ENCODE data around the gene USP9X. TPM values are rescaled to one million over a fixed set of nuclear protein-coding genes. Genes with fewer than 3 reads are reported as not detected.
A peak's percentile ranks its signal among the peaks of the same experiment; 100 is the strongest.
"Not testable (repeated sequence)": the region's sequence is repeated elsewhere in the genome, so short reads cannot be mapped to it uniquely, and the experiment has no call there.

The USP9X gene
- total RNA-seq, 1 donor from 2014 or later, result 60.0 TPM

DNA sequence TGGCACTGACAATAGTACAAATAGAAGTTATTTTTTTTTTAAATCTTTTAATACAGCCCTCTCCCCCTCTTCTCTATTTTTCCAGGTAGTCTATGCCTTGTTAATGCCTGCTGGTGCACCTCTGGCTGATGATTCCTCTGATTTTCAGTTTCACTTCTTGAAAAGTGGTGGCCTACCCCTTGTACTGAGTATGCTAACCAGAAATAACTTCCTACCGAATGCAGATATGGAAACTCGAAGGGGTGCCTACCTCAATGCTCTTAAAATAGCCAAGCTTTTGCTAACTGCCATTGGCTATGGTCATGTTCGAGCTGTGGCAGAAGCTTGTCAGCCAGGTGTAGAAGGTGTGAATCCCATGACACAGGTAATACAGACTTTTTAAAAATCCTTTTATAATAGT is 99.1 kb downstream of the USP9X start:
- DNase-seq (ENCODE audit: low read depth, low spot score), result no peak
- H3K4me1 Mint-ChIP-seq, result peaks cover 4% of the 10 kb centered on the region
- TF ChIP-seq, protein P1, sequence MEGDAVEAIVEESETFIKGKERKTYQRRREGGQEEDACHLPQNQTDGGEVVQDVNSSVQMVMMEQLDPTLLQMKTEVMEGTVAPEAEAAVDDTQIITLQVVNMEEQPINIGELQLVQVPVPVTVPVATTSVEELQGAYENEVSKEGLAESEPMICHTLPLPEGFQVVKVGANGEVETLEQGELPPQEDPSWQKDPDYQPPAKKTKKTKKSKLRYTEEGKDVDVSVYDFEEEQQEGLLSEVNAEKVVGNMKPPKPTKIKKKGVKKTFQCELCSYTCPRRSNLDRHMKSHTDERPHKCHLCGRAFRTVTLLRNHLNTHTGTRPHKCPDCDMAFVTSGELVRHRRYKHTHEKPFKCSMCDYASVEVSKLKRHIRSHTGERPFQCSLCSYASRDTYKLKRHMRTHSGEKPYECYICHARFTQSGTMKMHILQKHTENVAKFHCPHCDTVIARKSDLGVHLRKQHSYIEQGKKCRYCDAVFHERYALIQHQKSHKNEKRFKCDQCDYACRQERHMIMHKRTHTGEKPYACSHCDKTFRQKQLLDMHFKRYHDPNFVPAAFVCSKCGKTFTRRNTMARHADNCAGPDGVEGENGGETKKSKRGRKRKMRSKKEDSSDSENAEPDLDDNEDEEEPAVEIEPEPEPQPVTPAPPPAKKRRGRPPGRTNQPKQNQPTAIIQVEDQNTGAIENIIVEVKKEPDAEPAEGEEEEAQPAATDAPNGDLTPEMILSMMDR (conservative IDR thresholded peaks at IDR 0.05), result no peak
- peaks cover 5% of the 10 kb centered on the region for H3K36me3 Mint-ChIP-seq (ENCODE audit: low read depth)
- peaks cover 3% of the 10 kb centered on the region for H3K9me3 Mint-ChIP-seq
- no peaks in the 10 kb centered on the region for H3K27me3 Mint-ChIP-seq (ENCODE audit: low read depth)
- no peak overlapping the region for H3K27ac Mint-ChIP-seq (ENCODE audit: unreplicated experiment)
- H3K4me3 Mint-ChIP-seq, result no peak overlapping the region

DNA sequence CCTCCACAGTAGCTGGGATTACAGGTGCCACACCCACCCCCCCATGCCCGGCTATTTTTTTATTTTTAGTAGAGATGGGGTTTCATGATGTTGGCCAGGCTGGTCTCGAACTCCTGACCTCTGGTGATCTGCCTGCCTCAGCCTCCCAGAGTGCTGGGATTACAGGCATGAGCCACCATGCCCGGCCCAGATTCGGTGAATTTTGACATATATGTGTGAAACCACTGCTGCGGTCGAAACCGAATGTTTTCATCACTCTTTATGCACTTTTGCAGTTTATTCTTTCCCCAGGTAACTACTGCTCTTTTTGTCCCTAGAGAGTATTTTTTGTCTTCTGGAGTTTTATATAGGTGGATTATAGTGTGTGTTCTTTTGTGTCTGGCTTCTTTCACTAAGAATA is 101.7 kb downstream of the USP9X start:
- DNase-seq (ENCODE audit: low read depth, low spot score); H3K4me1 Mint-ChIP-seq; H3K9me3 Mint-ChIP-seq; H3K4me3 Mint-ChIP-seq; H3K36me3 Mint-ChIP-seq (ENCODE audit: low read depth); H3K27me3 Mint-ChIP-seq (ENCODE audit: low read depth); H3K27ac Mint-ChIP-seq (ENCODE audit: unreplicated experiment): not testable (repeated sequence)

DNA sequence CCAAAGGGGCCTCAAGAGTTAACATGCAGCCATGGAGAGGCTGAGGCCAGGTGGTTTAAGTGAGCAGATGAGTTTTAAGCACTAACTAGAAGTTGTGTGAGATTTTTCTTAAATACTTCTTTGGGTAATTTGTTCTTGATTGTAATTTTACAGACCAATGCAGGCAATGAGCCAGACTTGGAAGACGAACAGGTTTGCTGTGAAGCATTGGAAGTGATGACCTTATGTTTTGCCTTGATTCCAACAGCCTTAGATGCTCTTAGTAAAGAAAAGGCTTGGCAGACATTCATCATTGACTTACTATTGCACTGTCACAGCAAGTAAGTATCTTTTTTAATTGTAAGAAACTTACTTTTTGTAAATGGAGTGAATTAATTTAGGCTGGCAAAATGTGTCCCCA is 103.9 kb downstream of the USP9X start:
- Mint-ChIP-seq H3K27me3 (ENCODE audit: low read depth) (no peaks in the 10 kb centered on the region), H3K27ac (ENCODE audit: unreplicated experiment) (no peak overlapping the region), H3K4me3 (no peak overlapping the region), H3K36me3 (ENCODE audit: low read depth) (peaks cover 13% of the 10 kb centered on the region), H3K9me3 (peaks cover 3% of the 10 kb centered on the region), H3K4me1 (no peaks in the 10 kb centered on the region)
- no peak for DNase-seq (ENCODE audit: low read depth, low spot score)
- TF ChIP-seq, protein P1 (conservative IDR thresholded peaks at IDR 0.05), result no peak

DNA sequence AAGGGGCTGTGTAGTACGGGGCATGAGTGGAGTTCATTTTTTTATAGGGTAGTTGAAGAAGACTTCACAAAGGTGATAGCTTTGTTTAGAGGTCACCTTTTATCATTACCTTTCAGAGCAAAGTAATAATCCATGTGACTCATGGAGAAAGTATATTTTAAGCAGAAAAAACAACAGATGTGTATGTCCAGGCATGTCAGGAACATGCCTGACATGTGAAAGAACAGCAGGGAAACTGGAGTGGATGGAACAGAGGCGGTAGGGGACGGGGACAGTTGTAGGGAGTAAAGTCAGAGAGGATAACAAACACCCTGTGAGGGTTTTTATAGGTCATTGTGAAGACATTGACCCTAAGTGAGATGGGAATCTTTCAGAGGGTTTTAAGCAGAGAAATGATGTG is 107.6 kb downstream of the USP9X start:
- Mint-ChIP-seq H3K27ac (ENCODE audit: unreplicated experiment) (peak overlapping the region; percentile 93), H3K36me3 (ENCODE audit: low read depth) (peaks cover 17% of the 10 kb centered on the region), H3K4me1 (no peaks in the 10 kb centered on the region), H3K27me3 (ENCODE audit: low read depth) (no peaks in the 10 kb centered on the region), H3K9me3 (peaks cover 4% of the 10 kb centered on the region), H3K4me3 (no peak overlapping the region)
- TF ChIP-seq, protein P1 (conservative IDR thresholded peaks at IDR 0.05), result no peak
- DNase-seq (ENCODE audit: low read depth, low spot score), result no peak

DNA sequence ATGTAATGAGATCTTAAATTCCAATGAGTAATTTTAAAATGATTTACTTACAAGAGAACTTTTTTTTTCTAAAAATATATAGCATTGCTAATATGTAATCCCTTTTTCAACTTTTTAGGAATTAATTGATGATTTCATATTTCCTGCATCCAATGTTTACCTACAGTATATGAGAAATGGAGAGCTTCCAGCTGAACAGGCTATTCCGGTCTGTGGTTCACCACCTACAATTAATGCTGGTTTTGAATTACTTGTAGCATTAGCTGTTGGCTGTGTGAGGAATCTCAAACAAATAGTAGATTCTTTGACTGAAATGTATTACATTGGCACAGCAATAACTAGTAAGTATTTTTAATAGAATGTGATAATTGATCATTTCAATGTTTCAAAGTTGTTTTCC is 113.2 kb downstream of the USP9X start:
- H3K27me3 Mint-ChIP-seq (ENCODE audit: low read depth), result no peaks in the 10 kb centered on the region
- TF ChIP-seq, protein P1 (conservative IDR thresholded peaks at IDR 0.05), result no peak
- H3K9me3 Mint-ChIP-seq, result peaks cover 4% of the 10 kb centered on the region
- DNase-seq (ENCODE audit: low read depth, low spot score), result no peak
- no peak overlapping the region for H3K27ac Mint-ChIP-seq (ENCODE audit: unreplicated experiment)
- H3K36me3 Mint-ChIP-seq (ENCODE audit: low read depth), result peaks cover 19% of the 10 kb centered on the region
- H3K4me1 Mint-ChIP-seq, result no peaks in the 10 kb centered on the region
- H3K4me3 Mint-ChIP-seq, result no peak overlapping the region

DNA sequence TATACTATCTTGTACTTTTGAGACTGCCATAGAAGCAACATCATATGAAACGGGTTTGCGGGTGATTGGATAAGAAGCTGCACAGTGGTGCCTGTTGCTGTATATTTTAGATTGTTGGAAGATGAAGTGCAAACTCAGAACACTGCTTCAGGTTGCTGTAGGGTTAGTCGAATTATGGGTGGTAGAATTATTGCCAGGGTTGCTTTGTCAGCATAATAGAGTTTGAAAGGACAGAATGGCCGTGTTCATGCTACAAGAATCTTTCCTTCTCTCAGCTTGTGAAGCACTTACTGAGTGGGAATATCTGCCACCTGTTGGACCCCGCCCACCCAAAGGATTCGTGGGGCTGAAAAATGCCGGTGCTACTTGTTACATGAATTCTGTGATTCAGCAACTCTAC is 115.5 kb downstream of the USP9X start:
- peak overlapping the region; percentile 28 for H3K27ac Mint-ChIP-seq (ENCODE audit: unreplicated experiment)
- H3K4me3 Mint-ChIP-seq, result no peak overlapping the region
- H3K9me3 Mint-ChIP-seq, result peaks cover 8% of the 10 kb centered on the region
- DNase-seq (ENCODE audit: low read depth, low spot score), result no peak
- H3K36me3 Mint-ChIP-seq (ENCODE audit: low read depth), result peaks cover 21% of the 10 kb centered on the region
- H3K27me3 Mint-ChIP-seq (ENCODE audit: low read depth), result no peaks in the 10 kb centered on the region
- H3K4me1 Mint-ChIP-seq, result no peaks in the 10 kb centered on the region
- TF ChIP-seq, protein P1 (conservative IDR thresholded peaks at IDR 0.05), result no peak

Data from neural crest cell (in vitro differentiated cells).